Stimulated activated CD8-positive, alpha-beta memory T cell treated with anti-CD3 and anti-CD28 coated beads, Interleukin-2, amount 100 ng/mL, for 1 hour (primary cell): ENCODE results near the gene RRP15.
"Not testable (repeated sequence)": the region's sequence is repeated elsewhere in the genome, so short reads cannot be mapped to it uniquely, and the experiment has no call there.

ENCODE experiments used
- DNase-seq, 2 donors: peaks; one replicate each; pipeline ENCODE4 v3.0.0-alpha.2; 2020; ENCODE audit warnings: low read depth in 2 of 2

The RRP15 gene

GRCh38 chr1:218297461-218297860 lies 12.4 kb downstream of the RRP15 start:
- DNase-seq: no peak

GRCh38 chr1:218297867-218298266 lies 12.8 kb downstream of the RRP15 start:
- DNase-seq: no peak

GRCh38 chr1:218298398-218298797 lies 13.3 kb downstream of the RRP15 start:
- DNase-seq: no peak

- no peak for DNase-seq
These were observed 14.3 kb downstream of the RRP15 start for GRCh38 chr1:218299416-218299815.

- DNase-seq: no peak
These were observed 16.1 kb downstream of the RRP15 start for GRCh38 chr1:218301217-218301616.

GRCh38 chr1:218302155-218302554 lies 17.1 kb downstream of the RRP15 start:
- no peak for DNase-seq

- no peak for DNase-seq
These were observed 18.2 kb downstream of the RRP15 start for GRCh38 chr1:218303176-218303879.

GRCh38 chr1:218304281-218305039 lies 19.4 kb downstream of the RRP15 start:
- no peak for DNase-seq

GRCh38 chr1:218305472-218306064 lies 20.5 kb downstream of the RRP15 start:
- DNase-seq: no peak

- DNase-seq: no peak
These were observed 27.4 kb downstream of the RRP15 start for GRCh38 chr1:218312509-218312908.

- DNase-seq: no peak
These were observed 29.2 kb downstream of the RRP15 start for GRCh38 chr1:218314316-218314715.

- no peak for DNase-seq
These were observed 30.5 kb downstream of the RRP15 start for GRCh38 chr1:218315638-218316037.

GRCh38 chr1:218317061-218317460 lies 32.0 kb downstream of the RRP15 start:
- DNase-seq: no peak

GRCh38 chr1:218320182-218320581 lies 35.1 kb downstream of the RRP15 start:
- not testable (repeated sequence) for DNase-seq

GRCh38 chr1:218322762-218323161 lies 37.7 kb downstream of the RRP15 start:
- no peak for DNase-seq

- DNase-seq: no peak
These were observed 38.6 kb downstream of the RRP15 start for GRCh38 chr1:218323568-218324225.

GRCh38 chr1:218324226-218324580 lies 39.1 kb downstream of the RRP15 start:
- DNase-seq: no peak

- DNase-seq: no peak
These were observed 43.7 kb downstream of the RRP15 start for GRCh38 chr1:218328769-218329168.

GRCh38 chr1:218330043-218330623 lies 45.0 kb downstream of the RRP15 start:
- DNase-seq: no peak

GRCh38 chr1:218332416-218332815 lies 47.3 kb downstream of the RRP15 start:
- no peak for DNase-seq

- DNase-seq: no peak
These were observed 51.2 kb downstream of the RRP15 start for GRCh38 chr1:218336328-218336727.

- no peak for DNase-seq
These were observed 54.3 kb downstream of the RRP15 start for GRCh38 chr1:218339267-218339831.
